WERI-Rb-1 (cell line): Measurements from ENCODE around the gene ZNF574.

Experiments used
- DNase-seq: peaks from one replicate; pipeline ENCODE4 v3.0.0-alpha.2; 2020
- H3K27ac ChIP-seq: fragments of 250-450 bp; sonication (Bioruptor Pico); 2 replicates; pipeline ENCODE4 v1.5.1; 2020; ENCODE audit warnings: mild to moderate bottlenecking, moderate library complexity
- H3K27me3 ChIP-seq: fragments of 250-450 bp; sonication (Bioruptor Pico); 2 replicates; pipeline ENCODE4 v1.5.1; 2021; ENCODE audit warnings: mild to moderate bottlenecking, low read depth, moderate library complexity; ENCODE audit not compliant: insufficient read depth, severe bottlenecking
- H3K36me3 ChIP-seq: fragments of 250-450 bp; sonication (Bioruptor Pico); 2 replicates; pipeline ENCODE4 v1.5.1; 2020; ENCODE audit warnings: mild to moderate bottlenecking, moderate library complexity
- H3K4me3 ChIP-seq: 2 replicates; pipeline ENCODE4 v1.5.1; 2011; ENCODE audit warnings: low read depth, mild to moderate bottlenecking, control low read depth, low read length
- H3K9me3 ChIP-seq: fragments of 250-450 bp; sonication (Bioruptor Pico); 2 replicates; pipeline ENCODE4 v1.5.1; 2021; ENCODE audit warnings: mild to moderate bottlenecking, moderate library complexity; ENCODE audit not compliant: severe bottlenecking
- CTCF ChIP-seq: IDR thresholded peaks from 2 replicates; pipeline ENCODE4 v1.5.1; 2011; ENCODE audit warnings: low read depth, mild to moderate bottlenecking, control low read depth, inconsistent platforms, low read length

The ZNF574 gene

DNA sequence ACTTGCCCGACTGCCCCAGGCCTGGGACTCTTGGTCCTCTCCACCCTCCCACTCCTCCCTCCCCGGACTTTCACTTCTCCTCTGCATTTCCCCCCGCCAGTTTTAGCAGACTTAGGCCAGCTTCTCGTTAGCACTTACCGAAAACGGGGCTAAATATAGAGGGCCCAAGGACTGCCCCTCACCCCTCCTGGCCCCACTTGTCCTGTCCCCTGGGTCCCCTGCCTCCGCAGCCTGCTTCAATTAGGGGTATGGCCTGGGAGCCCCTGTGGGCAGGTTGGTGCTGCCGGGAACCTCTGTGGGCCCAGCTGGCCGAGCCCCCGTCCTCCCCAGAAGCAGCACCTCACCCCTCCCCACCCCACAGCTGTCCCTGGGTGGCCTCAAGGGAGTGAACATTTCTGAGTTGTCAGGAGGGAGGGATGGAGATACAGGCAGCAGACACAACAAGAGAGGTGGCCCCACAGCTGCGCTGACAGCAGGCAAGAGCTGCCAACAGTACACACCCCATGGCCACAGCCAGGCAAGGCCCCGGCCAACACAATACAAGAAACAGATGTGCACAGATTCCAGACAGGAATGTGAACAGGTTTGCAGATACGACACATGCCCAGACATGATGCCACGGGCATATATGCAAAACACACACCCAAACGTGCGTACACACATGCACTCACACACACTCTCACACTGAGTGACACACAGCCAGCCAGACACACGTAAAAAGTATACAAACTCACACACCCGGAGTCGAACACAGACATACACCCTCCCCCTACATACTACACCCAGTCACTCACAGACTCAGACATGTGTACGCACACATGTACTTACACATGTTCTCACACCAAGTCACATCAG lies 53.7 kb downstream of the ZNF574 start:
- Histone ChIP-seq H3K27ac (no peak overlapping the region), H3K36me3 (no peaks in the 10 kb centered on the region), H3K27me3 (no peaks in the 10 kb centered on the region), H3K9me3 (no peaks in the 10 kb centered on the region), H3K4me3 (no peak overlapping the region)
- DNase-seq, result no peak
- TF ChIP-seq CTCF, result no peak

DNA sequence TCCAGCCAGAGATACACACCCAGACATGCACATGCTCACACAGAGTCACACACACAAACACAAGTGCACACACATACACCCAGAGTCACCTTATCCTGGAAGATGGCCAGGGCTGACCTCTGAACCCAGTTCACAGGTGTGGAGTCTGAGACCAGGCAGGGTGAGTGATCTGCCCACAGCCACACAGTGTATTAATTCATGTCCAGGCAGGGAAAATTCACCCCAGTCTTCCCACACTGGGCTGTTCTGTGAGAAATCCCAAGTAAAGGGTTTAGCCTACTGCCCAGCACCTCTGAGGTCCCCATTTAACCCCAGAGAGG lies 54.2 kb downstream of the ZNF574 start:
- Histone ChIP-seq H3K9me3 (no peaks in the 10 kb centered on the region), H3K36me3 (no peaks in the 10 kb centered on the region), H3K27me3 (no peaks in the 10 kb centered on the region), H3K27ac (no peak overlapping the region), H3K4me3 (no peak overlapping the region)
- no peak for DNase-seq
- TF ChIP-seq CTCF, result no peak
